SK-N-MC (cell line): ENCODE data around the gene CSTF1.
"Not testable (repeated sequence)": the region's sequence is repeated elsewhere in the genome, so short reads cannot be mapped to it uniquely, and the experiment has no call there.

Source experiments
- DNase-seq: peaks from one replicate; pipeline ENCODE4 v3.0.0-alpha.2; 2011; ENCODE audit warnings: low read depth, low spot score
- H3K27ac ChIP-seq: fragments of 200-600 bp; sonication (generic); 2 replicates; pipeline ENCODE4 v1.5.1; 2016; ENCODE audit warnings: mixed run types
- H3K36me3 ChIP-seq: fragments of 200-600 bp; sonication (generic); 2 replicates; pipeline ENCODE4 v1.6.1; 2017; ENCODE audit warnings: antibody characterized with exemption, low read length, mixed read lengths; ENCODE audit not compliant: insufficient read depth
- H3K4me3 ChIP-seq: fragments of 200-600 bp; sonication (generic); 2 replicates; pipeline ENCODE4 v1.5.1; 2016
- H3K9ac ChIP-seq: fragments of 200-600 bp; sonication (generic); 2 replicates; pipeline ENCODE4 v1.8.0; 2017; ENCODE audit warnings: mixed run types, mixed read lengths; ENCODE audit not compliant: insufficient read length
- H3K9me3 ChIP-seq: fragments of 200-600 bp; sonication (generic); 2 replicates; pipeline ENCODE4 v1.6.1; 2017; ENCODE audit warnings: low read depth, mild to moderate bottlenecking, antibody characterized with exemption, low read length, moderate library complexity, mixed read lengths
- EZH2 ChIP-seq: fragments of 200-600 bp; sonication (generic); IDR thresholded peaks from one replicate; pipeline ENCODE4 v1.6.1; 2017; ENCODE audit warnings: antibody characterized with exemption
- FOXP2 ChIP-seq: optimal IDR thresholded peaks from 2 replicates; pipeline ENCODE3; 2011; ENCODE audit warnings: mild to moderate bottlenecking, moderate library complexity; ENCODE audit not compliant: insufficient read depth; ENCODE audit errors: extremely low read length, control extremely low read depth
- POLR2AphosphoS5 ChIP-seq: IDR thresholded peaks from 2 replicates; pipeline ENCODE4 v1.6.1; 2012; ENCODE audit warnings: mild to moderate bottlenecking, low read depth, low read length, borderline replicate concordance

The CSTF1 gene

GRCh38 chr20:56409521-56409920, 17.1 kb downstream of the CSTF1 start:
- Histone ChIP-seq H3K36me3 (peaks cover 37% of the 10 kb centered on the region), H3K27ac (no peak overlapping the region), H3K9me3 (no peaks in the 10 kb centered on the region)

GRCh38 chr20:56409956-56410355, 17.5 kb downstream of the CSTF1 start:
- no peak for DNase-seq
- Histone ChIP-seq H3K9ac (no peak overlapping the region), H3K9me3 (no peaks in the 10 kb centered on the region), H3K27ac (no peak overlapping the region), H3K36me3 (peaks cover 32% of the 10 kb centered on the region), H3K4me3 (no peak overlapping the region)
- TF ChIP-seq FOXP2 = no peak
- no peak for TF ChIP-seq POLR2AphosphoS5
- no peak for TF ChIP-seq EZH2

More at GRCh38 chr20:56409521-56409920, 17.1 kb downstream of the CSTF1 start:
- Histone ChIP-seq H3K9ac (no peak overlapping the region), H3K4me3 (no peak overlapping the region)
- TF ChIP-seq POLR2AphosphoS5 (no peak), EZH2 (no peak), FOXP2 (no peak)
- no peak for DNase-seq

- H3K36me3 ChIP-seq = peaks cover 19% of the 10 kb centered on the region
- not testable (repeated sequence) for H3K9me3 ChIP-seq, H3K9ac ChIP-seq, H3K27ac ChIP-seq, DNase-seq, H3K4me3 ChIP-seq
Measured at GRCh38 chr20:56411287-56411686, 18.8 kb downstream of the CSTF1 start.

- TF ChIP-seq POLR2AphosphoS5 (no peak), EZH2 (no peak), FOXP2 (no peak)
- Histone ChIP-seq H3K36me3 (peaks cover 14% of the 10 kb centered on the region), H3K9ac (no peak within 1 kb of the TSS), H3K9me3 (no peaks in the 10 kb centered on the region), H3K27ac (no peak within 1 kb of the TSS), H3K4me3 (no peak within 1 kb of the TSS)
- no peak for DNase-seq
Measured at GRCh38 chr20:56411759-56412472, 19.5 kb downstream of the CSTF1 start, which contains the start of gene CASS4. Gene CASS4 (plus strand): TSS chr20:56412260. CDS start chr20:56412459, 199 bp downstream.

- H3K27ac ChIP-seq = no peak overlapping the region
- H3K9me3 ChIP-seq = no peaks in the 10 kb centered on the region
- TF ChIP-seq POLR2AphosphoS5 (no peak), FOXP2 (no peak), EZH2 (no peak)
- no peak for DNase-seq
- no peak overlapping the region for H3K9ac ChIP-seq
- peaks cover 9% of the 10 kb centered on the region for H3K36me3 ChIP-seq
- no peak overlapping the region for H3K4me3 ChIP-seq
Measured at GRCh38 chr20:56412473-56412790, 20.0 kb downstream of the CSTF1 start.

- peaks cover 4% of the 10 kb centered on the region; the same call in 1 of the 2 replicates for H3K36me3 ChIP-seq
- no peaks in the 10 kb centered on the region for H3K9me3 ChIP-seq
- H3K4me3 ChIP-seq = no peak overlapping the region
- H3K9ac ChIP-seq = no peak overlapping the region
- H3K27ac ChIP-seq = no peak overlapping the region
- TF ChIP-seq FOXP2 = no peak
- no peak for TF ChIP-seq EZH2
- TF ChIP-seq POLR2AphosphoS5 = no peak
- DNase-seq = no peak
Measured at GRCh38 chr20:56412949-56413348, 20.5 kb downstream of the CSTF1 start.

GRCh38 chr20:56414842-56415765, 22.7 kb downstream of the CSTF1 start:
- TF ChIP-seq FOXP2 = no peak
- no peak for TF ChIP-seq POLR2AphosphoS5
- Histone ChIP-seq H3K9ac (no peak overlapping the region), H3K4me3 (no peak overlapping the region), H3K9me3 (no peaks in the 10 kb centered on the region), H3K27ac (no peak overlapping the region), H3K36me3 (peaks cover 1% of the 10 kb centered on the region; the same call in 1 of the 2 replicates)
- DNase-seq = no peak

GRCh38 chr20:56417402-56417801, 25.0 kb downstream of the CSTF1 start:
- no peaks in the 10 kb centered on the region; the same call in 1 of the 2 replicates for H3K36me3 ChIP-seq
- H3K27ac ChIP-seq = no peak overlapping the region
- no peak for DNase-seq
- no peak for TF ChIP-seq FOXP2
- TF ChIP-seq POLR2AphosphoS5 = no peak
- no peak for TF ChIP-seq EZH2
- no peak overlapping the region for H3K9ac ChIP-seq
- no peak overlapping the region for H3K4me3 ChIP-seq
- H3K9me3 ChIP-seq = no peaks in the 10 kb centered on the region

GRCh38 chr20:56417911-56418310, 25.5 kb downstream of the CSTF1 start:
- Histone ChIP-seq H3K9ac (no peak overlapping the region), H3K27ac (no peak overlapping the region), H3K36me3 (no peaks in the 10 kb centered on the region; the same call in 1 of the 2 replicates), H3K4me3 (no peak overlapping the region), H3K9me3 (no peaks in the 10 kb centered on the region)
- TF ChIP-seq POLR2AphosphoS5 = no peak
- TF ChIP-seq FOXP2 = no peak
- no peak for TF ChIP-seq EZH2
- no peak for DNase-seq
